ENCODE results near the gene MT4.
A peak's percentile ranks its signal among the peaks of the same experiment; 100 is the strongest.

MT4 gene

GRCh38 chr16:56605475-56605874 lies 40.6 kb downstream of the MT4 start:
- DNase-seq, result no peak

- no peak for DNase-seq
Measured at GRCh38 chr16:56606071-56606475, 41.2 kb downstream of the MT4 start.

GRCh38 chr16:56606476-56607108 lies 41.7 kb downstream of the MT4 start:
- DNase-seq, result no peak

GRCh38 chr16:56607109-56607618 lies 42.3 kb downstream of the MT4 start:
- no peak for DNase-seq

GRCh38 chr16:56607675-56608042 lies 42.8 kb downstream of the MT4 start:
- DNase-seq, result no peak

GRCh38 chr16:56608043-56608875 lies 43.4 kb downstream of the MT4 start, which contains the start of gene MT2A:
Gene MT2A (plus strand): TSS chr16:56608584. CDS start chr16:56608656, 72 bp downstream.
- DNase-seq, result peak; percentile 94 to 95

GRCh38 chr16:56608876-56609462 lies 44.1 kb downstream of the MT4 start:
- DNase-seq, result peak; percentile 31 to 66

- DNase-seq, result peak in 1 of 2 experiments; percentile 57
Measured at GRCh38 chr16:56609463-56609921, 44.6 kb downstream of the MT4 start.

- no peak for DNase-seq
Measured at GRCh38 chr16:56610017-56610608, 45.2 kb downstream of the MT4 start.

- no peak for DNase-seq
Measured at GRCh38 chr16:56610609-56611111, 45.8 kb downstream of the MT4 start.

- no peak for DNase-seq
Measured at GRCh38 chr16:56611281-56611833, 46.5 kb downstream of the MT4 start.

GRCh38 chr16:56613706-56614105 lies 48.8 kb downstream of the MT4 start:
- DNase-seq, result no peak

GRCh38 chr16:56614549-56614991 lies 49.7 kb downstream of the MT4 start:
- DNase-seq, result no peak

- no peak for DNase-seq
Measured at GRCh38 chr16:56615353-56615752, 50.5 kb downstream of the MT4 start.

- DNase-seq, result no peak
Measured at GRCh38 chr16:56616608-56617211, 51.8 kb downstream of the MT4 start.

- DNase-seq, result peak in 1 of 2 experiments; percentile 35
Measured at GRCh38 chr16:56617212-56618085, 52.6 kb downstream of the MT4 start.

GRCh38 chr16:56618138-56618537 lies 53.3 kb downstream of the MT4 start:
- DNase-seq, result no peak

Measured in NCI-H524 (cell line).